Activated CD8-positive, alpha-beta memory T cell treated with anti-CD3 and anti-CD28 coated beads, Interleukin-2, amount 50 U/mL, for 1 hour (primary cell): ENCODE results near the gene KRTAP2-3.
"Not testable (repeated sequence)": the region's sequence is repeated elsewhere in the genome, so short reads cannot be mapped to it uniquely, and the experiment has no call there.

Experiments
- DNase-seq: peaks from one replicate; pipeline ENCODE4 v3.0.0-alpha.2; 2020; ENCODE audit errors: extremely low read depth

KRTAP2-3 gene

DNA sequence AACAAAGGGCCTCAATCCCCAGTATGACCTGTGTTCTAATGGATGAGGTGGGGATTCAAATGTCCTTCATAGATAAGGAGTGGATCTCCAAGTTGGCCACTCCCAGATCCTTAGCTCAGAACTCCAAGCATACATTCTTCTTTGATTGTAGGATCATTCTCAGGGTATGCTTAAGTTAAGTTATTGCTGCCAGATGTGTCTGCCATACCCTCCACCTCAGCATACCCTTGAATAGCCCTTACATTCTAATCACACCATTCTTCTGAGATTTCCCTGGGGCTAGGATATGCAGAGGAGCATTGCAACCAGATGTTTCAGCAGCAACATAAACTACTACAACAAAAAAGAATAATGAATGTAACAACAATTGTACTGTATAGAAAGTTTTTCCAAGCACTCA is 7.4 kb upstream of the KRTAP2-3 start:
- DNase-seq = no peak

DNA sequence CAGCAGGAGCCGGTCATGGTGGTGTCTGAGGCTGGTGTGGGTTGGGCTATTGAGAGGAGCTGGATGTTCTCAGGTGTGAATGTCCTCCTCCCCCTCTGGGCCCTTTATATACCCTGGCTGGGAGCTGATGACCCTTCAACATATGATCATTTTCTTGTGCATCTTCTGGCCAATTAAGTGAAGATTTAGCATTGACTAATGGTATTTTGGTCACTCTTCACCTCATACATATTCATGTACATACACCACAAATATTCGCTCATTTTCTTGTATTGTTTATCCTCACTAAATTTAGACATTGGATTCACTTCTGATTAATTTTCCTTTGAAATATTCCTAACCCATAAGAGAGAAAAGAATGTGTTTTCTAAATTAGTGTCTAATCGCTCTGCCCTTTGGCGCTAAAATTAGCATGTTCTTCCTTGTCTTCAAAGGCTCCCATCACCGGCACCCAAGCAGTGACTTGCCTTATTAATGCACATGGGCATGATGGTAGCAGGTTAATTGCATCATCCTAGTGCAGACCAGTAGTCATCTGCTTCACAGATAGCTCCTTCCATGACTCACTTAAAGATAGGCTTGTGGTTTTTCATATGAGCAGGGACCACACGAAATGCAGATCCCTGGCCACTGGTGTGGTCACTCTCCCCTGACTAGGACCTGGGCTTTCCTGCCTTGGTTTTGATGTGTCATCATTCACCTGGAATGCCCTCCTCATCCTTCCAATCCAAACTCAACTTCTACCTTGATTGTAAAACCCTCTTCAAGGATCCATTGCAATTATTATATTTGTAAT is 6.1 kb upstream of the KRTAP2-3 start, which contains the start of gene KRTAP2-4:
Gene KRTAP2-4, minus strand, starts transcription at position 51 of the 796 bp plus-strand sequence. Its CDS starts 34 bp downstream, at position 17.
- no peak for DNase-seq

DNA sequence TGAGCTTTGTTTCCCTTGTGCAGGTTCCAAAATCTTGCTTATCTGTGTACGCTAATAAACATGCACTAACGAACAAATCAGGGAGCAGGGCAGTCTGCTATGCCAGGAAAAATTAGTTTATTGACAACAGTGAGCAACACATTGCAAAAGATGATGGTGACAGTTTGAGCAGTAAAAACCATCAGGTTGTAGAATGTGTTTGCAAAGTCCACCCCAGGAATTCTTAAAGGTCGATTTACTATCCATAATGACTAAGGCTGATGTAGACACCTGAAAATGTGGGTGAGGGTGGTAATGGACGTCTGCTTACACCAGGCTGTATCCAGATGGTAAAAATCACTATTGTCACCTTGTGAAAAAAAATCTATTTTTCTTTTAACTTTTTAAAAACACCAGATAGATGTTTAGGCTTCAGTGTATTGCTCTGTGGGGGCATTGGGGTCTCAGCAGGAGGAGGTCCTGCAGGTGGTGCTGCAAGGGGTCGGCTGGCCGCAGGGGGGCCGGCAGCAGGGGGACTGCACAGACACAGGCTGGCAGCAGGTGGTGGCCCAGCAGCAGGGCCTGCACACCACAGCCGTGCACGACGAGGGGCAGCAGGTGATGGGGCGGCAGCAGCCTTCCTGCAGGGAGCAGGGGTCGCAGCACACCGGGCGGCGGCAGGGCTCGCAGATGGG is 5.2 kb upstream of the KRTAP2-3 start:
- not testable (repeated sequence) for DNase-seq

DNA sequence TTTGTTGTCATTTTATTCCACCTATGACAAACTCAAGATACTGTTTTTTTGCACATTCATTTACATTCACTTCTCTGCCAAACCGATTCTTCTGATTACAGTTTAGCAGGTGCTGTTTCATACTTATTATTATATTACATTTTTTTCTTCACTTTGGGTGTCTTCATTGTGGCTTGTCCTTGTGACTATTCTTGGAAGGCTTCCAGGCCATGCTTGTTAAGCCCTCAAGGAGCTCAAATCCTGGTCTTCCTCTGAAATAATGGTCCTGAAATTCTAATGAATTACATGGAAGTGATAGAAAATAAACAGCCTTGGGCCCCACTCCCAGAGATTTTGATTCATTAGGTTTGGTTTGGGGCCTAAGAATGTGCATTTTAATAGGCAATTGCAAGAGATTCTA is 4.4 kb upstream of the KRTAP2-3 start:
- no peak for DNase-seq

DNA sequence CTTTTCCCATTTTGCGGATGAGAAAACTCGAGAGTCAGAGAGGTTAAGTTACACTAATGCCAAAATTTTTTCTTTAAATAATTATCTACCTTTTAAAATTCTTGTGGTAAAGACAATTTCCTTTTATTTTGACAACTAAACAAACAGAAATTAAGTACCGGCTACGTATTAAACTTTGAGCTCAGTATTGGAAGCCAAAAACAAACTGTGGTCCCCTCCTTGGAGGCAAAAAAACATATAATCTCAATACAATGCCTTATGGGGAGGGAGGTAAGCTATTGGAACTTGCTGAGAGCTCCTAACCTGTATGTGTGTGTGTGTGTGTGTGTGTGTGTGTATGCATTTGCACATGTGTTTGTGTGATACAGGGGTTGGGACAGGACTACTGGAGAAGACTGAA is 3.5 kb upstream of the KRTAP2-3 start:
- no peak for DNase-seq

DNA sequence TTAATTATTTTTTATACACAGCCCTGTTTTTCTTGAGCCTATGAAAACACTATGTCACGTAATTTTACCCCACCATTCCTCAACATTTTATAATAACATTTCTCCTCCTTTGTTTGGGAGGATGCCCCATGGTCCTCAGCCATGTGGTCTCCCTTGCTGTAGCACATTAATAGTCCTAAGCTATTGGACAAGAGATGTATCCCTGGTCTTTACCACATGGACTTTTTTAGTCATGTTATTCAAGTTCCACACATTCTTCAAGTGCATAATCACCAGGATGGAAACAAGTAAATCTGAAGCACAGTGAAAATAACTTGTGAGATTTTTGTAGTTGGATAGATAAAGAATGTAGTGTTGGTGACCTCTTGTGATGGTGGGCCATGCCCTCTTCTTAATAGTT is 2.0 kb upstream of the KRTAP2-3 start:
- DNase-seq = no peak

DNA sequence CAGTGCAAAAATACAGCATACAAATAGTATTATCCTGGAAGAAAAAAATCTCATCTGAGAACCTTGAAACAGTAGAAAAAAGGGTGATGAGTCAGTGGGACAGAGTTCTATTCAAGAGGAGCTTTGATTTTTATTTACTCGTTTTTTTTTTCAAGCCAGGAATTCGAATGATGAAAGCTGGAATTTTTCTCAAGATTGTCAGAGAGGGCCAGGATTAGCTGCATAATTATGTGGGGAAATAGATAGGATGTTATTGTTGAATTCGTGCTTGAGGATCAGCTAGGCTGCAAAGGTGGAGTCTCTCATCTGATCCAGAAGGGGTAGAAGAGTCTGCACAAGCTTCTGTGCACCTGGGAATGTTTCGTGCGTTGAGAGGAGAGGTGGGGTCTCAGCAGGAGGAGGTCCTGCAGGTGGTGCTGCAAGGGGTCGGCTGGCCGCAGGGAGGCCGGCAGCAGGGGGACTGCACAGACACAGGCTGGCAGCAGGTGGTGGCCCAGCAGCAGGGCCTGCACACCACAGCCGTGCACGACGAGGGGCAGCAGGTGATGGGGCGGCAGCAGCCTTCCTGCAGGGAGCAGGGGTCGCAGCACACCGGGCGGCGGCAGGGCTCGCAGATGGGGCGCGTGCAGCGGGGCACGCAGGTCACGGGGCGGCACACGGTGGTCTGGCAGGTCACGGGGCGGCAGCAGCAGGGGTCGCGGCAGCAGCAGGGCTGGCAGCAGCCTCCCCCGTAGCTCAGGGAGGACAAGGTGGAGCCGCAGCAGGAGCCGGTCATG is 450 bp downstream of the KRTAP2-3 start:
- DNase-seq = not testable (repeated sequence)

DNA sequence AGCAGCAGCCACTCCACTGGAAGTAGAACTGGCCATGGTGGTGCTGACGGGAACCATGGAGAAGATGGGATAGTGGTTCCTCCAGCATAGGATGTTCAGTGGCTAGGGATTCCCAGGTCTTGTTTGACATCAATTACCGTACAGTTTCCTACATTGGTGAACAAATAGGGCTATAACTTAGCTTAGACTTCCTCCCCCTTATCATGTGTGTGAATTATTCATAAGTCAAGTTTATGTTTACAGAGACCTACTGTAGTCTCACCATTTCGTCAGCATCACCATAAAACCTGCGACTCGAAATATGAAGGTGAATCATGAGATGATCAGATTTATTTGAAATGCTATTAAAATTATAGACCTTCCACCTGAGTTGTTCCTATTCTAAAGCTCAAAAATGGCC is 1.2 kb downstream of the KRTAP2-3 start:
- no peak for DNase-seq

DNA sequence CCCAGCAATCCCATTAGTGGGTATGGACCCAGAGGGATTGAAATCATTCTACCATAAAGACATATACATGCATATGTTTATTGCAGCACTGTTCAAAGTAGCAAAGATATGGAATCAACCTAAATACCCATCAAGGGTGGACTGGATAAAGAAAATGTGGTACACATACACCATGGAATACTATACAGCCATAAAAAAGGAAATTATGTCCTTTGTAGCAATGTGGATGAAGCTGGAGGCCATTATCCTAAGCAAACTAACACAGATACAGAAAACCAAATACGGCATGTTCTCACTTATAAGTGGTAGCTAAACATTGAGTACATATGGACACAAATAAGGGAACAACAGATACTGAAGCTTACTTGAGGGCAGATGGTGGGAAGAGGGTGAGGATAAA is 2.4 kb downstream of the KRTAP2-3 start:
- no peak for DNase-seq

DNA sequence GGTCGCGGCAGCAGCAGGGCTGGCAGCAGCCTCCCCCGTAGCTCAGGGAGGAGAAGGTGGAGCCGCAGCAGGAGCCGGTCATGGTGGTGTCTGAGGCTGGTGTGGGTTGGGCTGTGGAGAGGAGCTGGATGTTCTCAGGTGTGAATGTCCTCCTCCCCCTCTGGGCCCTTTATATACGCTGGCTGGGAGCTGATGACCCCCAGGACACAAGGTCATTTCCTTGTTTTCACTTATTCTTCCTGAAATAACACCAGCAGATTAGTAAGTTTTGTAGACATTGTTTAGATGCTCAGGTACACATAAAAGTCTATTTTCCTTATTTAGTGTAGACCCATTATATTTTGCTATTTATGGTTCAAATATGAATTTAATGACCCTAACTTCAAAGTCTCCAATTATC is 4.8 kb downstream of the KRTAP2-3 start, which contains the start of gene KRTAP2-2:
Gene KRTAP2-2, minus strand, starts transcription at position 101 of the 400 bp plus-strand sequence. Its CDS starts 19 bp downstream, at position 82.
- not testable (repeated sequence) for DNase-seq

DNA sequence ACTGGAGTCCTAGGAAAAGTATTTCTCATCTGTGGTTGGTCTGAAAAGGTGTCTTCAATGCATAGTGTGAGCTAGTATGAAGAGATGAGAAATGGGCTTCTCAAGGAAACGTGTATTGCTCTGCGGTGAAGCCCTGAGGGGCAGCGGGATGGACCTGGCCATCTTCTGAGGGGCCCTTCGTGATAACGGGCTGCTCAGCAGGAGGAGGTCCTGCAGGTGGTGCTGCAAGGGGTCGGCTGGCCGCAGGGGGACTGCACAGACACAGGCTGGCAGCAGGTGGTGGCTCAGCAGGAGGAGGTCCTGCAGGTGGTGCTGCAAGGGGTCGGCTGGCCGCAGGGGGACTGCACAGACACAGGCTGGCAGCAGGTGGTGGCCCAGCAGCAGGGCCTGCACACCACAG is 5.4 kb downstream of the KRTAP2-3 start:
- not testable (repeated sequence) for DNase-seq

DNA sequence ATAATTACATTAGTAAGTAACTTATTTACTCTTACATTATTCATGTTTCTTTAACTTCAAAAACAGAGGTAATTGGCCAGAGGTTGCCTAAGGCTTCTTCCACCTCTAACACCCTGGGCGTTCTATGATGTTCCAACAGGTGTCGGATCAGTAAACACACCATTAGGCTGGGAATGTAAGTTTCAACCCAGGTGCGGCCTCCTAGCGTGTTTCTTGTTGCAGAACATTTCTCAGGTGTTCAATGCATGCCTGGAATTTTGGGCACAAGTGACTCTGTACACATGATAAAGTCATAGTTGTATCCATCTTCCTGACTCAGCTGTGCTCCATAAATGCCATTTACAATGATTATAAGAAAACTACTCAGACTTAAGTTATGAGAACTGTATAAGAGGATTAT is 5.9 kb downstream of the KRTAP2-3 start:
- no peak for DNase-seq

DNA sequence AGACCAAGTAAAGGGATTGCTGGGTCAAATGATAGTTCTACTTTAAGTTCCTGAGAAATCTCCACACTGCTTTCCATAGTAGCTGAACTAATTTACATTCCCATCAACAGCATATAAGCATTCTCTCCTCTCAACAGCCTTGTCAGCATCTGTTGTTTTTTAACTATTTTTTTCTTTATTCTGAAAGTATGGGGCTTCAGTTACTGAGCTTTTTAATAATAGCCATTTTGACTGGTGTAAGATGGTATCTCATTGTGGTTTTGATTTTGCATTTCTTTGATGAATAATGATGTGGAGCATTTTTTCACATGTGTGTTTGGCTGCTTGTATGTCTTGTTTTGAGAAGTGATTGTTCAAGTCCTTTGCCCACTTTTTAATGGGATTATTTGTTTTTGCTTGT is 7.3 kb downstream of the KRTAP2-3 start:
- DNase-seq = no peak

DNA sequence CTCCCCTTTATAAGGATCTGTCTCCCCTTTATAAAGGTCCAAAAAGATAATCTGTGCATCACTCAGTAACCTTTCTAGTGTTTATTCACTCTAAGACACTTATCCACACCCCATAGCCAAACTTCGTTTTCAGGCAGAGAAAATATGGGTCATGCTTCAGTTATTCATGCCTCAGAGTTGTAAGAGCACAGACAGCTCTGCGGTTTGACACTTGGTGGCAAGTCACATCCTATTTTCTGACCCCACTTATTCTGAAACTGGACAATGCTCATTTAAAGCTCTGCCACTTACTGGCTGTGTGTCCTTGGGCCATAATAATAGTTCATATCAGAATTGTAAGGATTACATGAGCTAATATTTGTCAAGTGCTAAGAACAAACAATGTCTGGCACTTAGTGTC is 10.8 kb downstream of the KRTAP2-3 start:
- no peak for DNase-seq

DNA sequence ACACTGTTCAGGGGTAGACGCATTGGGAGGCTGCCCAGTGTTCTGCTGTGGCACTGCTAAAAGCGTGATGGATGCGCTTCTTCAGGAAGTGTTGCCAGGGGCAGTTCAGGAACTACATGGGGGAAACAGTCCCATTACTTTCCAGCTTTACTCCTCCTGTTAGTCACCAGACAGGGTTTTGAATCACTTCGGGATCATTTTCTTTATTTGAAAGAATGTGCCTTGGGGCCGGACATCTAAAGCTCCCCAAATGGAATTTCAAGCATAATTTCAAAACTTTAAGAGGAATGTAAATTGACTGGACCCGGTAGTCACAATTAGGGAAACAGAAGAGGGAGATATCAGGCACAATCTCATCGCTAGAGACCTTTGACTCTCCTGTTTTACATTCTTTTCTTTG is 11.5 kb downstream of the KRTAP2-3 start:
- no peak for DNase-seq

DNA sequence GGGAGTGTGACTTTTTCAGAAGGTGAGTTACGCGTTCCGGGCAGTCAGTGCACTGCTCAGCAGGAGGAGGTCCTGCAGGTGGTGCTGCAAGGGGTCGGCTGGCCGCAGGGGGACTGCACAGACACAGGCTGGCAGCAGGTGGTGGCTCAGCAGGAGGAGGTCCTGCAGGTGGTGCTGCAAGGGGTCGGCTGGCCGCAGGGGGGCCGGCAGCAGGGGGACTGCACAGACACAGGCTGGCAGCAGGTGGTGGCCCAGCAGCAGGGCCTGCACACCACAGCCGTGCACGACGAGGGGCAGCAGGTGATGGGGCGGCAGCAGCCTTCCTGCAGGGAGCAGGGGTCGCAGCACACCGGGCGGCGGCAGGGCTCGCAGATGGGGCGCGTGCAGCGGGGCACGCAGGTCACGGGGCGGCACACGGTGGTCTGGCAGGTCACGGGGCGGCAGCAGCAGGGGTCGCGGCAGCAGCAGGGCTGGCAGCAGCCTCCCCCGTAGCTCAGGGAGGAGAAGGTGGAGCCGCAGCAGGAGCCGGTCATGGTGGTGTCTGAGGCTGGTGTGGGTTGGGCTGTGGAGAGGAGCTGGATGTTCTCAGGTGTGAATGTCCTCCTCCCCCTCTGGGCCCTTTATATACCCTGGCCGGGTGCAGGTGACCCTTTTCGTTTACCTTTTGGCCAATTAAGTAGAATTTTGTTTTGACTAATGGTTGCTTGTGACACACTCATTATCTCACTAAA is 13.0 kb downstream of the KRTAP2-3 start, which contains the start of gene KRTAP2-1:
Gene KRTAP2-1, minus strand, starts transcription at position 582 of the 731 bp plus-strand sequence. Its CDS starts 49 bp downstream, at position 533.
- DNase-seq = not testable (repeated sequence)

DNA sequence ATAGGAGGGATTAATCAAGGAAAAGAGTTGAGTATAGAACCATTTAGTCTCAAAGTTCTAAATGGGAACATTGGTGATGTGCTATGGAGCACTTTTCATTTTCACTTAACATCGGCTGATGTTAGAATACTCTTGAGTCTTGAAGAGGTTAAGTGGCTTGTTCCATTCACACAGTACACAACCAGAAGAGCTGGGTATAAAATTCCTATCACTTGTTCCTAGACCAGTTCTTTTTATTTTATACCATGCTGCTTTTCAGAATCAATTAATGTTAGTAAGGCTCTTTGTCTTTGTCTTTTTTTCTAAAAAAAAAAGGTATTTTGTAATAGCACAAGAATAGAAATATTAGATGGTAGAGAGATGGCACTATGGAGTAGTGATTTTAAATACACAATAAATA is 17.0 kb downstream of the KRTAP2-3 start:
- no peak for DNase-seq

DNA sequence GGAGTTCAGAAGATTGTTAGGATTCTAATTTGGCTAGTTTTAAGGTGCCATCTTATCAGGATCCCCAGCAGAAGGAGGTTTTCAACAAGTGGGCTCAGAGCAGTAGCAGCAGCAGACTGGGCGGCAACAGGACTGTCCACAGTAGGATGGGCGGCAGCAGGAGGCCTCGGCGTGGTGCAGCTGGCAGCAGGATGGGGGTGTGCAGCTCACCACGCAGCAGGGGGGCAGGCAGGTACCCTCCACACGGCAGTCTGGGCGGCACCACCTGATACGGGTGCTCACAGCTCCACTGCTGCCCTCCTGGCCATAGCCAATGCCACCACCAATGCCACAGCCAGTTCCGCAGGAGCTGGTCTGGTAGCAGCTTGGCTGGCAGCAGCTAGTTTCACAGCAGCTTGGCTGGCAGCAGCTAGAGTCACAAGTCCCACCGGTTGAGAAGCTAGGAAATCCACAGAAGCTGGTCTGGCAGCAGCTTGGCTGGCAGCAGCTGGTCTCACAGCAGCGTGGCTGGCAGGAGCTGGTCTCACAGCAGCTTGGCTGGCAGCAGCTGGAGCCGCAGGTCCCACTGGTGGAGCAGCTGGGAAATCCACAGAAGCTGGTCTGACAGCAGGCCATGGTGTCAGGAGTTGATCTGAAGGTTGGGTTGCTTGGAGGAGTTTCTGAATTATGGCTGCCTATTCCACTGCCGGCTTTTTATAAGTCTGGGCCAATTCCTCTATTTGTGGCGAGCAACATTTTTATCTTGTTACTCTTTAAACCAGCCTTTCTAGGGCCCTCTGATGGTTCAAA is 18.9 kb downstream of the KRTAP2-3 start, which contains the start of gene KRTAP1-1:
Gene KRTAP1-1, minus strand, starts transcription at position 668 of the 789 bp plus-strand sequence. Its CDS starts 53 bp downstream, at position 615.
- not testable (repeated sequence) for DNase-seq

DNA sequence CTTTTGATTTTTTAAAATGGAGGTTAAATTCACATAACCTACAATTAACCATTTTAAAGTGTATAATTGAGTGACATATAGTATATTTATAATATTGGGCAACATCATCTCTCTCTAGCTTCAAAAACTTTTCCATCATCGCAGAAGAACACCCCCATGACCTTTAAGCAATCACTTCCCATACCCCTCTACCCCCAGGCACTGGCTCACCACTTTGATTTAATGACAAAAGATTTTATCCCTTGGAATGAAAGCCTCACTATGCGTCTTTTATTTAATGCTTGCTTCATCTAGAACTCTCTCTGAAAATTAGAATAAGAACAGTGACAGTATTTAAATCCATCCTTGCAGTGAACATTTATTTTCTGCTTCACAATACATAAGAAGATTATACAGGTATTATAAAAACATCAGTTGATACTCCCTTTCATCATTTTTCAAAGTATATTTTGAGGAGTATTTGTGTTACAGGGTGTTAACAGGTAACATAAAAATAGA is 22.0 kb downstream of the KRTAP2-3 start:
- DNase-seq = no peak

DNA sequence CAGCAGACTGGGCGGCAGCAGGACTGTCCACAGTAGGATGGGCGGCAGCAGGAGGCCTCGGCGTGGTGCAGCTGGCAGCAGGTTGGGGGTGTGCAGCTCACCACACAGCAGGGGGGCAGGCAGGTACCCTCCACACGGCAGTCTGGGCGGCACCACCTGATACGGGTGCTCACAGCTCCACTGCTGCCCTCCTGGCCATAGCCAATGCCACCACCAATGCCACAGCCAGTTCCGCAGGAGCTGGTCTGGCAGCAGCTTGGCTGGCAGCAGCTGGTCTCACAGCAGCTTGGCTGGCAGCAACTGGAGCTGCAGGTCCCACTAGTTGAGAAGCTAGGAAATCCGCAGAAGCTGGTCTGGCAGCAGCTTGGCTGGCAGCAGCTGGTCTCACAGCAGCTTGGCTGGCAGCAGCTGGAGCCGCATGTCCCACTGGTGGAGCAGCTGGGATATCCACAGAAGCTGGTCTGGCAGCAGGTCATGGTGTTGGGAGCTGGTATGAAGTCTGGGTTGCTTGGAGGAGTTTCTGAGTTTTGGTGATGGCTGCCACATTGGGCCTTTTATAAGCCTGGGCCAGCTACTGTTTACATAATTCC is 25.5 kb downstream of the KRTAP2-3 start, which contains the start of gene KRTAP1-3:
Gene KRTAP1-3, minus strand, starts transcription at position 529 of the 590 bp plus-strand sequence. Its CDS starts 53 bp downstream, at position 476.
- not testable (repeated sequence) for DNase-seq
